KOPT-K1 (cell line): Measurements from ENCODE around the gene MFRP.

ENCODE experiments used
- H3K27ac ChIP-seq: fragments of 200-600 bp; sonication (generic); 2 replicates; pipeline ENCODE4 v1.5.1; 2016; ENCODE audit warnings: antibody characterized with exemption, mild to moderate bottlenecking, low read depth, low read length; ENCODE audit not compliant: poor library complexity, severe bottlenecking
- H3K36me3 ChIP-seq: fragments of 200-600 bp; sonication (generic); 2 replicates; pipeline ENCODE4 v1.5.1; 2017; ENCODE audit warnings: antibody characterized with exemption, mild to moderate bottlenecking, low read length, moderate library complexity; ENCODE audit not compliant: insufficient read depth
- H3K9me3 ChIP-seq: fragments of 200-600 bp; sonication (generic); 2 replicates; pipeline ENCODE4 v1.5.1; 2017; ENCODE audit warnings: antibody characterized with exemption, low read length, mild to moderate bottlenecking; ENCODE audit not compliant: insufficient read depth, poor library complexity, severe bottlenecking

The MFRP gene

DNA sequence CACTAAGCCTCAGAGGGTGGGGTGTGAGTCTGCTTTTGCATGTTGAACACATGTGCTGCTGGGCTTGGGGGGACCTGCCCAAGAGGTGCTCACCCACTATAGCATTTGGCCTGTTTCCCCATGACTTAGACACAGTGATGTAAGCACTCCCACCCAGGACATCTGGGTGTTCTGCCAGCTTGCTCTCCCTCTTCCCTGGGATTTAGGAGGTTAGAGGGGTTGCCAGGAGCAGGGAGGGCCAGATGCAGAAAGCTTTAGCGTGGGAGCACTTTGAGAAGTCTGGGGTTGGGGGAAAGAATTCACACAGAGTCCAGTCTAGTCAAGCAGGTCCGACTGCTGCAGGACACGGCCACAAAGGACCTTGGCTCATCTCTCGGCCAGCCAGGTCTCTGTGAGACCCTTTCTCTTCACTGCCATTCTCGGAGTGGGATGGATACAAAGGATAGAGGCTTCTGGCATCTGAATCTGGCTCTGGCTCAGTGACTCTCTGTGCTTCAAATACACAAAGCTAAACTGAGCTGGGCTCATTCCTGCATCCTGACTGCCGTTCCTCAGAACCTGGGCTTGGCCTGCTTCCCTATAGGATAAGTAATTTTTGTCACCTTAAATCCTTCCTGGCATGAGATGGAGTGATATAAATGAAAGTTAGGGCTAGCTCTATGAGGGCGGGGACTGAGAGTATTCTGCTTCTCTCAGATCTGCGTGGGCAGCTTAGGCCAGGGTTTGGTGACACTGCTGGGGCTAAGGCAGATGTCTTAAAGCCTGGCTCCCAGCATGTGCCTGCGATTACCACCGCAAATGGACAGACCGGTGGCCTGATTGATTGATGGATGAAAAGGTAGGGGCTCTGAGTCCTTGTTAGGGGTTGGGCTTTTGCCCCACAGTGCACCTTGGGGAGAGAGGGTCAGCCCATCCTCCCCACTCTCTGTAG lies 20.4 kb upstream of the MFRP start:
- no peak overlapping the region for H3K27ac ChIP-seq
- H3K36me3 ChIP-seq, result no peaks in the 10 kb centered on the region
- no peaks in the 10 kb centered on the region for H3K9me3 ChIP-seq

DNA sequence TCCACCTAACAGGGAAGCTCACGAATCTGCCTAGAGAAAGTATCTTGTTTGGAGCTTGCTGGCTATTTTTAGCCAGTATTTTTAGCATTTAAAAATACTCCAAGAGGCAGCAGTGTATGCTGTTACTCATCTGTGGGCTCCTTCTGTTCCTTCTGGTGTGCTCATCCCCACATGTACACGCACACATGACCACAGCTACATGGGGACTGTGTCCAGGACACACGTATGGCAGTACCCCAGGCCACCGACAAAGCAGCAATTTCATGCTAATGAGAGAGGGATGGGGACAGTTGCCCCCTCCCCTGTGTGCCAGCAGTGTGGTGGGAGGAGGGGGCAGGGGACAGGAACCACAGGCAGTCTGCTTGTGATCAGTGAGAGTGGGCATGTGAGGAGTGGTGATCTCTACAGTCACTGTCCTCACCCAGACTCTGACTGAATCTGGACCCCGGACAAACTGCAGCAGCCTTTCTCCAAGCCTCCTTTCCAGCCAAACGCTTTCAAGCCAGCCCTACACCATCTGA lies 18.6 kb upstream of the MFRP start:
- no peaks in the 10 kb centered on the region for H3K9me3 ChIP-seq
- no peaks in the 10 kb centered on the region for H3K36me3 ChIP-seq
- H3K27ac ChIP-seq, result no peak overlapping the region

DNA sequence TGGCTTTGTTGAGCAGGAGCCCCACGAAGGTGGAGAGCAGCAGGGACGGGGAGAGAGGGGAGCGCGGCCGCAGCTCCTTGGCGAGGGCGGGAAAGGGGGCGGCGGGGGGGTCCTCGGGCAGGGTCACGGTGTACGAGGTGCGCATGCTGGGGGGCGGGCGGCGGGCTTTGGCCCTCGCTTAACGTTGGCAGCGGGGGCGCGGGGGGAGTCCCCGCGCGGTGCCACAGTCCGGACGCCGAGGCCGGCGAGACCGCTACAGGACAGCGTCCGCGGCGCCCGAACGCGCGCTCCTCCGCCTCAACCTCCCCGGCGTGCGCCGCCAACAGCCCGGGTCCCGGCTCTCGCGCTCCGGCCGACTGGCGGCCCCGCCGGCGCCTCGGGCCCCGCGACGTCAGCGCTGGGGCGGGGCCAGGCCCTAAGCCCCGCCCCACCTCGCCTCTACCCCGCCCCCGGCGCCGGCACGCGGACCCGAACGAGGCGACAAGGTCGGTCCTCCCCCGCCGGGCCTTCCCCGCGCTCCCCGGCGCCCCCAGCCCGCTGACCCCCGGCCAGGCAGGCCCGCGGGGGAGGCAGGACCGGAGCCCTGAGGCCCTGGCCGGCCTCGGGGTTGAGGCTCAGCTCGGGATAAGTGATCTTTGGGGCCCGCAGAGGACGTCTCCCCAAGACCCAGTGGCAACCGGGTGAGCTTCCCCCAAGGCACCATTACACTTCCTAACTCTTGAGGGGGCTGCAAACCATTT lies 17.5 kb upstream of the MFRP start:
- H3K27ac ChIP-seq, result no peak overlapping the region
- H3K36me3 ChIP-seq, result no peaks in the 10 kb centered on the region

DNA sequence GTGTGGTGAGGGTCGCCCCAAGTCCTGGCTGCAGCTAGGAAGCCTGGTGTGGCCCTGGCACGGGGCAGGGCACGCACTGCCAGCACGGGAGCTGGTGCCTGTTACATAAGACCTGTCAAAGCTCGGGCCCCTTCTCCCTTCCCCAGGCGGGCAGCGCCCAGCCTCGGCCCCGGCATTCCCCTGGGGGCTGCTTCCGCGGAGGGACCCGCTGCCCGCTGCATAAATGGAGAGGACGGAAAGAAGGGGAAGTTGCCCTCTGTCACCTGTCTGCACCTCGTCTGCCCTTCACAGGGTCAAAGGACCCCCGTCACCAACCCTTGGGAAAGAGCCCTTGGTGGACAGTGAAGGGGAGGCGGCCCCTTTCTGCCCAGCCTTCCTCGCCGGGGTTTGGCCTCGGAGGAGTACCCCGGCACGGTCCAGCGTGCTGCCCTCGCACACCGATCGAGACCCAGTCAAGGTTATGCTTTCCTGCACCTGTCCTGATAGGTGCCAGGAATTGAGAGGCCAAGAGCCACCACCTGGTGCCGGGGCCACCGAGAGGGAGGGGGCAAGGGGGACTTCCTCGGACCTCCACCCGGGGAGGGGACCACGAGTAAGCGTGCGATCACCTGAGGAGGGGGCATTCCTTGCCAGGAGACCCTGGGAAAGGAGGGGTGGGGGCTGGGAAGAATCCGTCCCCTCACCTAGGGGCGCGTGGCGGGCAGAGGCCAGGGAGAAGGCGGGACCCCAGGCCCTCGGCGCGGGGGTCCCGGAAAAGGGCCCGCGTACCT lies 16.8 kb upstream of the MFRP start:
- Histone ChIP-seq H3K27ac (no peak overlapping the region), H3K9me3 (no peaks in the 10 kb centered on the region)

More for the DNA sequence above, 17.5 kb upstream of the MFRP start:
- no peaks in the 10 kb centered on the region for H3K9me3 ChIP-seq

DNA sequence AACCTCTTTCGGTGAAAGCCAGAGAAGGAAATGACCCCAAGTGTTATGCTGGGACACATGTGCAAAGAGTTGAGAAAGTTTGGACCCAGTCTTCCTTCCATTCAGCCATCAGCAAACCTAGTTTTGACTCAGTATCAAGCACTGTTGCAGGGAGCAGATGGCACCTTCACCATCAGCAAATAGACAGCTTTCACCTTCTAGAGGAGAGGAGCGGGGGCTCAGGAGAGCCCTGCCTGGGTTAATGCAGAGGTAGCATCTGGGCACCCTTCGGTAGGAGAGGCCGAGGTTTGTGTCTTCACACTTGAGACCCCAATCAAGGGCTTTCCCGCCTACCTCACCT lies 16.2 kb upstream of the MFRP start:
- Histone ChIP-seq H3K36me3 (no peaks in the 10 kb centered on the region), H3K27ac (no peak overlapping the region), H3K9me3 (no peaks in the 10 kb centered on the region)

More for the DNA sequence above, 16.8 kb upstream of the MFRP start:
- H3K36me3 ChIP-seq, result no peaks in the 10 kb centered on the region

DNA sequence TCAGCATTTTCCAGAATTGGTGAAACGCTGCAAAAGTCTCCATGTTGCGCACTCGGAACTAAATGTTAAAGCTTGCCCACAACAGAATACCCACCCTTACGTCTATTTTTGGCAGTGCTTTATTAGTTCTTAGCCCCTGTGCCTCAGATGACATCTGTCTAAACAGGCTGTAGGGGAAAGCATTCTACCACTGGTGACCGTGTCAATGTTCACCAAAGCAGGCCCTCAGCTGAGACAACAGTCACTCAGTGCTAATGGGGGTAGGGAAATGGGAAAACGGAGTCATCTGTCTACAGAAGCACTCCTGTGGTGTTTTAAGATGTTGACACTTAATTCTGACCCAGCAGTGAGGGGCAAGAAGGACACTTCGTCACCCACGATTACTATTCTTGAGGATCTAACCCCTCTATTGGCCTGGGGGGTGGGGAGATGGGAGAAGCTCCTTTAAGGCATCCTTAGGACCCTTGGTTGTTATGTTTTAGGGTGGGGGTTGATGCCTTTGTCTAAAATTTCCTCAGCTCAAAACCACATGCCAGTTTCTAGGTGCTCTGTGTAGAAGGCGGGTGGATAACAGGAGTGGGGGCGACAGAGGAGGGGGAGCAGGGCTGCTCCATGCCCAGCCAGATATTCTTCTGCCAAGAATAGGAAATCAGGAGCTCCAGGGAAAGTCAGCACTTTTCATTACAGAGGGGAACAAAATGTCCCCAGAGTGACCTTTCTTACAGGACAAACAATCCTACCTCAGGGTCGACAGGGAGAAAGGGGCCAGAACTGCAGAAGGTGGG lies 15.6 kb upstream of the MFRP start:
- H3K9me3 ChIP-seq, result no peaks in the 10 kb centered on the region
- no peaks in the 10 kb centered on the region for H3K36me3 ChIP-seq
- no peak overlapping the region for H3K27ac ChIP-seq

DNA sequence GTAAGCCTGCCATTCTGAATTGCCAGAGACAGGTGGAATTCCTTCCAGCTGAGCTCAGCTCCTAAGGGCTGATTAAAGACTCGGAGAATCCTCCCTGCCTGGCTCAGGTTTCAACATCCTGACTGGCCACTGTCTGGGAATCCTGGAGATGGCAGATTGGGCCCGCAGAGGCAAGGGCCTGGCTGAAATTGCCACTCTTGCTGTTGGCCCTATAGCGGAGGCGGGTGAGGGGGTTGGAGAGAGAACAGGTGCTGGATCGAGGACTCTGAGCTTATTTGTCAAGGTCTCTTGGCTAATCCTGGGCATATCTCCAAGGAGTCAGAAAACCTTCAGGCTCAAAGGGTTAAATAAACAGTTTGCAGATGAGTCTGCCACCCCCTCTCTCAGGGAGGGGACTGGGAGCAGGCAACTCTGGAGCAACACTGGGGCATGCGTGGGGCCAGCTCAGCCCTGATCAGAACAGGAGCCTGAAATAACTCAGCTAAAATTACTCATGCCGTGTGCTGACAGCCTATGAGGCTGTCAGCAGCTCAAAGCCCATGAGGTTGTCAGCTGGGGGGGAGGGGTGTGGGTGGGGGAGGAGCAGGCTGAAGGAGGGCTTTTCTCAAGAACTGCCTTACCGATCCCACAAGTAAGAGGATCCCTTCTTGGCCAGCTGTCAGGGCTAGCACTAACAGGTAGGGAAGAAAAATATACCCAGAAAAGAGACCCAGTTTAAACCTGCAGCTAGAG lies 14.7 kb upstream of the MFRP start:
- Histone ChIP-seq H3K27ac (no peak overlapping the region), H3K36me3 (no peaks in the 10 kb centered on the region), H3K9me3 (no peaks in the 10 kb centered on the region)

DNA sequence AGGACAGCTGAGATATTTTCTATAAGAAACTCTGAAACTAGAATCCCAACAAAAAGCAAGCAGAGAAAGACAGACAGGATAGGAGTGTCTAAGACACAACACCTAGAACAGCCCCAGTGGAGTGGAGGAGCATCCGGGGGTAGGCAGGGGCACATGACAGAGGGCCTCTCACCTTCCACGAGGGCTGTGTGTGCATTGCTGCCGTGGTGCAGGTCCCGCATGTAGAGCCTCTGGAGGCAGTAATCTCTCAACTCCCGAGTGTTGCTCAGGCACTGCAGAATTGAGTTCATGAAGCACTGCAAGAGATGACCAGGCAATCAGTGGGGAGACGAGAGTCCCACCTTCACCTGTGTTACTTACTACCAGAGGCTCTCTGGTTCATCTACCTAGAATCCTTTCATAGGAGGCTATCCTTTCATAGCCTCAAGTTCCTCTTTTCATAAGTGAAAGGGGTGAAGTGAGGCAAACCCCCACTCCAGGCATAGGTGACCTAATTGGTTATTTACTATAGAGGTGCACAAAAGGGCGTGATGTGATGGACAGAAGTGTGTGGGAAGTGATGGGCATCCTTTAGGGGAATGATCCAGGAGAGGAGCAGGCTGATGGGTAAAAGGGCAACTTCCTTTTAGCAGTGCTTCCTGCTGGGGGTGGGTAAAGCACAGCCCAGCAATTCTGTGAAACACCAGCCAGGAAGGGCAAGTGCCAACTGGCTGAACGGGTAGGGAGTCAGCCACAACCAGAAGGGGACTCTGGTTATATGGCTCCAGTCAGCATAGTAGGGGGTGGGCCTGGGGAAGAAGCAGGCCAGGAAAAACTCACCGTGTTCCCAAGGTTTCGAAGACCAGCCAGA lies 13.1 kb upstream of the MFRP start:
- H3K36me3 ChIP-seq, result no peaks in the 10 kb centered on the region
- H3K27ac ChIP-seq, result no peak overlapping the region
- no peaks in the 10 kb centered on the region for H3K9me3 ChIP-seq

DNA sequence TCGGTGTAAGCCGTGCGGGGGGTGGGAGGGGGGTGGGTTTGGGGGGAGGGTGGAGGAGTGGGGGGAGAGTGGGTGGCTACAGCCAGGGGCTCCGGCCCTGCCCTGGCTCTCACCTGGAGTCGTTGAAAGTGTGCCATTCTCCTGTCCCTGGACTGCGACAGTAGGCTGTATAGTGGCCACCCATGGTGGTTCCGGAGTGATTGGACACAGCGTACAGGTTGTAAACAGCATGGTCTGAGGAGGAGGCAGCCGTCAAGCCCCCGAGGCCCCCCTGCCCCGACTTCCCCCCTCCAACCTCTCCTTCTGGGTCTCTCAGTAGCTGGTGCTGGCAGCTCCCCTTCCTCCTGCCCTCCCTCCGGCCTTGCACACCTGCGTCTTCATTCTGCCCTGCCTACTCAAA lies 10.6 kb upstream of the MFRP start:
- no peaks in the 10 kb centered on the region for H3K36me3 ChIP-seq
- no peak overlapping the region for H3K27ac ChIP-seq
- no peaks in the 10 kb centered on the region for H3K9me3 ChIP-seq

DNA sequence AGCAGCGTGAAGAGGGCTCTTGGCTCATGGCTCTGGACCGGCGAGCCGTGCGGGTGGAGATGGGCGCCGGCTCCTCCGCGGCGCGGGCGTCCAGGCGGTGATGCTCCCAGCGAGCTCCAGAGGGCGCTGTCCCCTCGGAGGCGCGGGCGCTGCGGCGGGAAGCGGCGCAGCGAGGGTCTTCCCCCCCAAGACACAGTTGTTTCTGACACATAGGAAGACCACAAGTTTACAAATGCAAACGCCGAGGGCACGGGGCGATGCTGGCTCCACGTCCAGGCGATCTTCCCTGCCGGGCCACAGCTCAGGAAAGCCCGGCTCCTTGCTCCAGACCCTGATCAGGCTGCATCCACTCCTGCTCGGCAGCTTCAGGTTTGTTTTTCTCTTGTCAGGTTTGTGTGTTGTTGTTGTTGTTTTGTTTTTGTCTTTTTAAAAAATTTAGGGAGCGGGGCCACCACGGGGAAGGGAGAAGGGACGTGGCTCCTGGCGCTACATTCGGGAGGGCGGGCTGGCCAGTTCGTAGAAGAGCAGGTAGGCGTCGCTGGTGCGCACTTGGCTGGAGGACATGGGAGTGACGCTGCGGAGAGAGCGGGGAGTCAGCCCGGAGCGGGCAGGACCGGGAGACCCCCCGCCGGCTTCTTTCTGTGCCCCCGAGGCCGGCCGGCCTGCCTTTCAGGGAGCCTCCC lies 10.0 kb upstream of the MFRP start:
- H3K9me3 ChIP-seq, result no peaks in the 10 kb centered on the region
- no peak overlapping the region for H3K27ac ChIP-seq
- H3K36me3 ChIP-seq, result no peaks in the 10 kb centered on the region

DNA sequence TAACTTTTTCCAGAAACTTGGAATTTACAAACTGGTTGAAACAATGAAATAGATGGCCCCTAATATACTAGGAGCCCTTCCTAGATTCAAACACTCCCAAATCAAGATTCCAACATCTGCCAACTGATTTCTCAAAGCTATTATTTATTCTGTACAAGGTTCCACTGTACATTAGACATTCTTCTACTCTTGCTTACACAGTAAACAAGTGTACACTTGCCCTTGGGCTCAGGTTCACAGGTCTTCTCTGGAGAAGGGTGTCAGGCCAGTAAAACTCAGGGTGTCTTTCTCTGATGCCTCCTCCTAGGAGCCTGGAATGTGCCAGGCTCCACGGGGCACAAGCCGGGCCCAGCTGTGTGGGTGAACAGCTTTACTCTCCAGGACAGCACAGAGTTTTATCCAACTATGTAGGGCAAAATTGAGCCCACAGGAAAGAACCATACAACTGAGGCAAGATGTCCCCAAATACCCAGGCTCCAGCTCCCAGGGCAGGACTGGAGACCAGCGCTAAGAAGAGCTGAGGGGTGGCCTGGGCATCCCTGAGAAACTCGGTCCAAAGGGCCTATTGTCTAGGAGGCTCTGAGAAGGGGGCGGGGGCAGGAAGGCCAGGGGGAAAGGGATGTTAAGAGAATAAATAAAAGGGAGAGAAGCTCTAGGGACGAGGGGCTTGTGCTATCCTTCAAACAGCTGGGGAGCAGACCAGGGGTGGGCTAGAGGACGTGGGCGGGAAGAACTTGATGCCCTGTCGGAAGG lies 8.8 kb upstream of the MFRP start:
- Histone ChIP-seq H3K27ac (no peak overlapping the region), H3K9me3 (no peaks in the 10 kb centered on the region), H3K36me3 (no peaks in the 10 kb centered on the region)

DNA sequence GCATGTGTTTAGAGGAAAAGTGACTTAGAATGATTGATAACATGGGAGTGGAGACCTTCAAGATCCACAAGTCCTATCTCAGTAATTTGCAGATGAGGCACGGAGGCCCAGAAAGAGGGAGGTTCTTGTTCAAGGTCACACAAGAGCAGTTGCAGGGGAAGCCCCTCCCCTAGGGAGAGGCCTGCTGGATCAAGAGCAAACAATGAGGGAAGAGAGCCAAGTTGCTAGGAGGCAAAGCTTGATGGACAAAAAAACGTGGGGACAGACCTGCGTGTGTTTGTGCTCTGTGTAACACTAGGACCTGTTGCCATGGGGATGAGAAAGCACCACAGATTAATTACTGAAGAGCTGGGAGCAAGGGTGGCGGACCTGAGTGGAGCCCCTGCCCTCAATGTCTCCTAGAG lies 6.4 kb upstream of the MFRP start:
- Histone ChIP-seq H3K36me3 (no peaks in the 10 kb centered on the region), H3K27ac (no peak overlapping the region), H3K9me3 (no peaks in the 10 kb centered on the region)
